Loucy (cell line): Measurements from ENCODE around the gene LILRB2.
A peak's percentile ranks its signal among the peaks of the same experiment; 100 is the strongest.

Experiments
- H2AFZ ChIP-seq: fragments of 200-600 bp; sonication (generic); 2 replicates; pipeline ENCODE4 v1.6.0; 2016; ENCODE audit warnings: antibody characterized with exemption, mild to moderate bottlenecking, low read length, moderate library complexity
- H3F3A ChIP-seq: fragments of 200-600 bp; 2 replicates; pipeline ENCODE4 v1.6.0; 2016; ENCODE audit warnings: antibody characterized with exemption, low read depth, mild to moderate bottlenecking
- H3K27me3 ChIP-seq: fragments of 200-600 bp; sonication (generic); 2 replicates; pipeline ENCODE4 v1.6.1; 2014; ENCODE audit warnings: low read length, mild to moderate bottlenecking; ENCODE audit not compliant: insufficient read depth, poor library complexity, severe bottlenecking
- H3K36me3 ChIP-seq: fragments of 200-600 bp; sonication (generic); 2 replicates; pipeline ENCODE4 v1.6.1; 2016; ENCODE audit warnings: low read length; ENCODE audit not compliant: insufficient read depth
- H3K4me1 ChIP-seq: fragments of 200-600 bp; sonication (generic); 2 replicates; pipeline ENCODE4 v1.5.1; 2014; ENCODE audit warnings: low read length, mild to moderate bottlenecking; ENCODE audit not compliant: insufficient read depth, poor library complexity, severe bottlenecking
- H3K4me2 ChIP-seq: fragments of 200-600 bp; sonication (generic); 2 replicates; pipeline ENCODE4 v1.6.0; 2014; ENCODE audit warnings: antibody characterized with exemption, low read length, low read depth, mild to moderate bottlenecking; ENCODE audit not compliant: poor library complexity, severe bottlenecking
- H3K4me3 ChIP-seq: fragments of 200-600 bp; sonication (generic); 2 replicates; pipeline ENCODE4 v1.5.1; 2014; ENCODE audit warnings: low read length, mild to moderate bottlenecking, mixed read lengths; ENCODE audit not compliant: poor library complexity, severe bottlenecking
- H3K79me2 ChIP-seq: fragments of 200-600 bp; sonication (generic); 2 replicates; pipeline ENCODE4 v1.6.1; 2014; ENCODE audit warnings: low read length; ENCODE audit not compliant: insufficient read depth
- H3K9ac ChIP-seq: fragments of 200-600 bp; sonication (generic); 2 replicates; pipeline ENCODE4 v1.6.0; 2014; ENCODE audit warnings: mild to moderate bottlenecking, low read depth, low read length, moderate library complexity; ENCODE audit not compliant: poor library complexity, severe bottlenecking
- H3K9me2 ChIP-seq: fragments of 200-600 bp; sonication (generic); replicated peaks from 2 replicates; pipeline ENCODE4 v1.6.1; 2016; ENCODE audit warnings: low read depth, low read length, mixed read lengths
- H3K9me3 ChIP-seq: fragments of 200-600 bp; sonication (generic); 2 replicates; pipeline ENCODE4 v1.6.1; 2014; ENCODE audit warnings: mild to moderate bottlenecking, antibody characterized with exemption, low read length, low read depth; ENCODE audit not compliant: insufficient read depth
- H4K20me1 ChIP-seq: fragments of 200-600 bp; sonication (generic); 2 replicates; pipeline ENCODE4 v1.6.0; 2014; ENCODE audit warnings: antibody characterized with exemption, low read length, mild to moderate bottlenecking; ENCODE audit not compliant: insufficient read depth, poor library complexity, severe bottlenecking
- EZH2phosphoT487 ChIP-seq: fragments of 200-600 bp; IDR thresholded peaks from 2 replicates; pipeline ENCODE4 v1.6.1; 2018; ENCODE audit warnings: antibody characterized with exemption, mild to moderate bottlenecking, moderate library complexity, borderline replicate concordance
- TF ChIP-seq, protein P1 (sequence below): fragments of 200-600 bp; sonication (generic); conservative IDR thresholded peaks from 2 replicates; pipeline ENCODE4 v1.5.1; 2014; ENCODE audit warnings: mild to moderate bottlenecking, antibody characterized with exemption, low read length

The LILRB2 gene

DNA sequence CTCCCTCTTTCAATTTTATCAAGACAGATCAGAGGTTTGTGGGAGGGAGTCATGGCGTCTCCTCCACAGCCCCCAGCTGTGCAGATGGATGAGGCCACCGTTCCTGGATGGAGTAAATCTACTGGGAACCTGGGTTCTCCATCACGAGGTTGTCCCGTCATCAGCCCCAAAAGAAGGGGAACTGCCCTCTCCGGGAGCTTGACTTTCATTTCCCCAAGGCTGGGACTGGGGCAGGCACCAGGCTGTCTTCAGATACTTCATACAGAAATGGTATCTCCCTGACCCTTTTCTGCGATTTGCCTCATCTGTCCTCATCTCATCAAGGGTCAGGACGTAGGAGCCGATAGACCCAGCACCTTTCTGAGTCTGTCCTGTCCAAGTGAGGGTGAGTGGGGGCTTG, 9.8 kb downstream of the LILRB2 start:
- H3K9me3 ChIP-seq: no peaks in the 10 kb centered on the region
- H3F3A ChIP-seq: no peaks in the 10 kb centered on the region
- no peak overlapping the region for H2AFZ ChIP-seq
- no peaks in the 10 kb centered on the region for H3K79me2 ChIP-seq
- H3K4me1 ChIP-seq: no peaks in the 10 kb centered on the region
- no peak overlapping the region for H3K9ac ChIP-seq
- H3K36me3 ChIP-seq: no peaks in the 10 kb centered on the region
- H3K4me3 ChIP-seq: no peak overlapping the region
- no peak overlapping the region for H3K4me2 ChIP-seq
- no peaks in the 10 kb centered on the region for H4K20me1 ChIP-seq
- TF ChIP-seq, protein P1, sequence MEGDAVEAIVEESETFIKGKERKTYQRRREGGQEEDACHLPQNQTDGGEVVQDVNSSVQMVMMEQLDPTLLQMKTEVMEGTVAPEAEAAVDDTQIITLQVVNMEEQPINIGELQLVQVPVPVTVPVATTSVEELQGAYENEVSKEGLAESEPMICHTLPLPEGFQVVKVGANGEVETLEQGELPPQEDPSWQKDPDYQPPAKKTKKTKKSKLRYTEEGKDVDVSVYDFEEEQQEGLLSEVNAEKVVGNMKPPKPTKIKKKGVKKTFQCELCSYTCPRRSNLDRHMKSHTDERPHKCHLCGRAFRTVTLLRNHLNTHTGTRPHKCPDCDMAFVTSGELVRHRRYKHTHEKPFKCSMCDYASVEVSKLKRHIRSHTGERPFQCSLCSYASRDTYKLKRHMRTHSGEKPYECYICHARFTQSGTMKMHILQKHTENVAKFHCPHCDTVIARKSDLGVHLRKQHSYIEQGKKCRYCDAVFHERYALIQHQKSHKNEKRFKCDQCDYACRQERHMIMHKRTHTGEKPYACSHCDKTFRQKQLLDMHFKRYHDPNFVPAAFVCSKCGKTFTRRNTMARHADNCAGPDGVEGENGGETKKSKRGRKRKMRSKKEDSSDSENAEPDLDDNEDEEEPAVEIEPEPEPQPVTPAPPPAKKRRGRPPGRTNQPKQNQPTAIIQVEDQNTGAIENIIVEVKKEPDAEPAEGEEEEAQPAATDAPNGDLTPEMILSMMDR: no peak
- TF ChIP-seq EZH2phosphoT487: no peak
- no peaks in the 10 kb centered on the region for H3K27me3 ChIP-seq
- no peaks in the 10 kb centered on the region for H3K9me2 ChIP-seq

DNA sequence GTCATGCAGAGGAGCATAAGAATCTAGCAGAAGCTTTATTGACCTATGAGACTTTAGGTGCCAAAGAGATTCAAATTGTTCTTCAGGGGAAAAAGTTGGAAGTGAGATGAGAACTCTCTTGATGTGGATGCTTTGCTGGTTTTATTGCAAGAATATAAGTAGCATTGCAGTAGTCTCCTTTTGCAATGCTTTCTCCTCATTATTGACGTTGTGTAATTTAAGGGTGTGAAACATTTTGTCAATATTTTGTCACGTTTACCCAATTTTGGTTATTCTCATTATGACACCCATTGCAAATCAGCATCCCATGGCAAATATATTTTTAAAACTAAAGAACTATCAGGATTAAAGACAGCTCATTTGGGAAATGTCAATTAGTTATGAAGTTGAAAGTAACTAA, 12.0 kb downstream of the LILRB2 start:
- TF ChIP-seq, protein P1: no peak
- TF ChIP-seq EZH2phosphoT487: no peak
- no peaks in the 10 kb centered on the region for H3K9me3 ChIP-seq
- no peaks in the 10 kb centered on the region for H3F3A ChIP-seq
- no peak overlapping the region for H3K4me2 ChIP-seq
- H3K4me1 ChIP-seq: no peaks in the 10 kb centered on the region
- H3K36me3 ChIP-seq: no peaks in the 10 kb centered on the region
- H3K9me2 ChIP-seq: no peaks in the 10 kb centered on the region
- H2AFZ ChIP-seq: no peak overlapping the region
- no peak overlapping the region for H3K4me3 ChIP-seq
- no peaks in the 10 kb centered on the region for H3K79me2 ChIP-seq
- H3K27me3 ChIP-seq: no peaks in the 10 kb centered on the region
- H4K20me1 ChIP-seq: no peaks in the 10 kb centered on the region
- no peak overlapping the region for H3K9ac ChIP-seq

DNA sequence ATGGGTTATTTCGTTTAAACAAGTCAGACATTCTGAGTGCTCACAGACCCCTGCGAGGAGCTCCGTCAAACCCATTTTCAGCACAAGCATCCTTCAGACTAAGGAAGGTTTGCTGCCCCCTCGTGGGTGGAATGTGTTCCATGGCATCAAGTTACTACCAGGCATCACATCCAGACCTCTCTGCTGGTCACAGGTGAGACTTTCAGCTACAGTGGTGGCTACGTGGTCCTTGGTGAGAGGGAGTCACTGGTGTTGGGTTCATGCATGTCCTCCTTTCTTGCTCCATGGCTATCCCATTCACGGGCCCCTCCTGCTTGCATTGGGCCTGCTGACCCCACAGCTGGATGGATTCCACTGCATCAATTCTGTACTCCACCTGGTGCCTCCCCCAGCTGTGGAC, 14.8 kb downstream of the LILRB2 start:
- TF ChIP-seq, protein P1: peak; percentile 89
- TF ChIP-seq EZH2phosphoT487: no peak
- H3K4me3 ChIP-seq: no peak overlapping the region
- no peaks in the 10 kb centered on the region for H3F3A ChIP-seq
- no peaks in the 10 kb centered on the region for H3K9me3 ChIP-seq
- no peaks in the 10 kb centered on the region for H3K4me1 ChIP-seq
- no peaks in the 10 kb centered on the region for H4K20me1 ChIP-seq
- no peak overlapping the region for H3K9ac ChIP-seq
- H2AFZ ChIP-seq: no peak overlapping the region
- no peaks in the 10 kb centered on the region for H3K9me2 ChIP-seq
- H3K27me3 ChIP-seq: no peaks in the 10 kb centered on the region
- H3K79me2 ChIP-seq: no peaks in the 10 kb centered on the region
- no peaks in the 10 kb centered on the region for H3K36me3 ChIP-seq
- H3K4me2 ChIP-seq: no peak overlapping the region
